NCI-H2107 treated with DMSO at 0.1 percent for 48 hours (cell line): ENCODE measurements around the gene PLA2G12B.
"Not testable (repeated sequence)": the region's sequence is repeated elsewhere in the genome, so short reads cannot be mapped to it uniquely, and the experiment has no call there.

Experiments used
- DNase-seq: peaks from one replicate; lab custom pipeline; 2025; ENCODE audit not compliant: unreplicated experiment; lab: John Stamatoyannopoulos, UW

The PLA2G12B gene

GRCh38 chr10:72943498-72944234 is 10.9 kb downstream of the PLA2G12B start:
- DNase-seq = no peak

- no peak for DNase-seq
Observed at GRCh38 chr10:72935361-72935760, 19.2 kb downstream of the PLA2G12B start.

GRCh38 chr10:72932259-72933015 is 22.2 kb downstream of the PLA2G12B start:
- DNase-seq = no peak

GRCh38 chr10:72930276-72930675 is 24.3 kb downstream of the PLA2G12B start:
- DNase-seq = no peak

- DNase-seq = no peak
Observed at GRCh38 chr10:72928798-72929197, 25.8 kb downstream of the PLA2G12B start.

GRCh38 chr10:72927485-72927884 is 27.1 kb downstream of the PLA2G12B start:
- no peak for DNase-seq

- no peak for DNase-seq
Observed at GRCh38 chr10:72925951-72926465, 28.6 kb downstream of the PLA2G12B start.

GRCh38 chr10:72924351-72924750 is 30.3 kb downstream of the PLA2G12B start:
- DNase-seq = no peak

- not testable (repeated sequence) for DNase-seq
Observed at GRCh38 chr10:72921147-72921683, 33.4 kb downstream of the PLA2G12B start.

- DNase-seq = no peak
Observed at GRCh38 chr10:72918352-72918751, 36.3 kb downstream of the PLA2G12B start.

GRCh38 chr10:72917803-72918332 is 36.7 kb downstream of the PLA2G12B start:
- not testable (repeated sequence) for DNase-seq

GRCh38 chr10:72917201-72917600 is 37.4 kb downstream of the PLA2G12B start:
- DNase-seq = not testable (repeated sequence)

GRCh38 chr10:72913287-72913686 is 41.3 kb downstream of the PLA2G12B start:
- no peak for DNase-seq

GRCh38 chr10:72912736-72913135 is 41.9 kb downstream of the PLA2G12B start:
- DNase-seq = no peak

- DNase-seq = no peak
Observed at GRCh38 chr10:72911758-72912157, 42.8 kb downstream of the PLA2G12B start.

- DNase-seq = no peak
Observed at GRCh38 chr10:72910705-72911104, 43.9 kb downstream of the PLA2G12B start.

GRCh38 chr10:72906446-72906845 is 48.2 kb downstream of the PLA2G12B start:
- DNase-seq = no peak

GRCh38 chr10:72904806-72905205 is 49.8 kb downstream of the PLA2G12B start:
- no peak for DNase-seq

- not testable (repeated sequence) for DNase-seq
Observed at GRCh38 chr10:72903941-72904446, 50.6 kb downstream of the PLA2G12B start.

- no peak for DNase-seq
Observed at GRCh38 chr10:72899545-72899944, 55.1 kb downstream of the PLA2G12B start.

- no peak for DNase-seq
Observed at GRCh38 chr10:72898616-72899015, 56.0 kb downstream of the PLA2G12B start.
